ENCODE results near the gene RAC3. TPM values are rescaled to one million over a fixed set of nuclear protein-coding genes. Genes with fewer than 3 reads are reported as not detected.

Gene RAC3
- polyA plus RNA-seq, 1 donor (not counting 4 experiments of a cell fraction or from before 2014, with no cell fraction given), result 12.3 TPM

GRCh38 chr17:82045936-82046484, 14.5 kb downstream of the RAC3 start:
- no peaks in the 10 kb centered on the region for H3K27me3 ChIP-seq (ENCODE audit: control insufficient read depth, extremely low read depth, insufficient read depth, low read length)
- peaks cover 5 to 10% of the 10 kb centered on the region in 2 experiments for H3K36me3 ChIP-seq (ENCODE audit: control insufficient read depth in 2 of 2, extremely low read depth in 1 of 2, insufficient read depth in 2 of 2, low read length in 2 of 2)
- H3K27ac ChIP-seq (ENCODE audit: control insufficient read depth, insufficient read depth, low read length), result no peak overlapping the region
- TF ChIP-seq EZH2 (IDR thresholded peaks at IDR 0.05; ENCODE audit: low read length), result no peak
- TF ChIP-seq CTCF (optimal IDR thresholded peaks at IDR 0.05 in 1 of 3, IDR thresholded peaks at IDR 0.05 in 1 of 3, conservative IDR thresholded peaks at IDR 0.05 in 1 of 3; ENCODE audit: extremely low read depth in 1 of 3, insufficient read depth in 2 of 3, low read length in 3 of 3), result no peak
- H3K4me2 ChIP-seq (ENCODE audit: control insufficient read depth, extremely low read depth, insufficient read depth, low read depth, low read length), result no peak overlapping the region
- H3K9me1 ChIP-seq (ENCODE audit: control insufficient read depth, extremely low read depth, insufficient read depth, low read length), result no peaks in the 10 kb centered on the region
- DNase-seq (ENCODE audit: low read depth, low spot score), result no peak
- dilution Hi-C loops (cut with MboI; ENCODE audit: extremely low pct_ligation_motif_present, low sequenced_read_pairs), result no loop called here
- FAIRE-seq, result no peak
- peaks cover 6% of the 10 kb centered on the region for H3K79me2 ChIP-seq (ENCODE audit: control insufficient read depth, insufficient read depth, low read length)
- H3K4me3 ChIP-seq (ENCODE audit: control insufficient read depth in 2 of 3, extremely low read depth in 1 of 3, insufficient read depth in 2 of 3, low read depth in 1 of 3, low read length in 3 of 3), result no peak overlapping the region
- H3K9me3 ChIP-seq (ENCODE audit: control insufficient read depth, low read depth, low read length), result no peaks in the 10 kb centered on the region
- no peak overlapping the region for H2AFZ ChIP-seq (ENCODE audit: control insufficient read depth, low read length)
- H4K20me1 ChIP-seq (ENCODE audit: control insufficient read depth, extremely low read depth, insufficient read depth, low read length), result no peaks in the 10 kb centered on the region
- H3K9ac ChIP-seq (ENCODE audit: control insufficient read depth, extremely low read depth, insufficient read depth, low read length), result no peak overlapping the region
- peaks cover 5% of the 10 kb centered on the region for H3K4me1 ChIP-seq (ENCODE audit: control insufficient read depth, extremely low read depth, insufficient read depth, low read length)

- H4K20me1 ChIP-seq (ENCODE audit: control insufficient read depth, extremely low read depth, insufficient read depth, low read length), result no peaks in the 10 kb centered on the region
- dilution Hi-C loops (cut with MboI; ENCODE audit: extremely low pct_ligation_motif_present, low sequenced_read_pairs), result no loop called here
- FAIRE-seq (no peak), DNase-seq (ENCODE audit: low read depth, low spot score) (no peak)
- no peaks in the 10 kb centered on the region for H3K27me3 ChIP-seq (ENCODE audit: control insufficient read depth, extremely low read depth, insufficient read depth, low read length)
- H3K9me1 ChIP-seq (ENCODE audit: control insufficient read depth, extremely low read depth, insufficient read depth, low read length), result no peaks in the 10 kb centered on the region
- no peaks in the 10 kb centered on the region for H3K9me3 ChIP-seq (ENCODE audit: control insufficient read depth, low read depth, low read length)
- H2AFZ ChIP-seq (ENCODE audit: control insufficient read depth, low read length), result no peak overlapping the region
- no peak overlapping the region for H3K4me2 ChIP-seq (ENCODE audit: control insufficient read depth, extremely low read depth, insufficient read depth, low read depth, low read length)
- H3K4me1 ChIP-seq (ENCODE audit: control insufficient read depth, extremely low read depth, insufficient read depth, low read length), result peaks cover 5% of the 10 kb centered on the region
- H3K36me3 ChIP-seq (ENCODE audit: control insufficient read depth in 2 of 2, extremely low read depth in 1 of 2, insufficient read depth in 2 of 2, low read length in 2 of 2), result peaks cover 5 to 10% of the 10 kb centered on the region in 2 experiments
- no peak overlapping the region for H3K9ac ChIP-seq (ENCODE audit: control insufficient read depth, extremely low read depth, insufficient read depth, low read length)
- H3K4me3 ChIP-seq (ENCODE audit: control insufficient read depth in 2 of 3, extremely low read depth in 1 of 3, insufficient read depth in 2 of 3, low read depth in 1 of 3, low read length in 3 of 3), result no peak overlapping the region
- TF ChIP-seq EZH2 (IDR thresholded peaks at IDR 0.05; ENCODE audit: low read length), result no peak
- no peak for TF ChIP-seq CTCF (optimal IDR thresholded peaks at IDR 0.05 in 1 of 3, IDR thresholded peaks at IDR 0.05 in 1 of 3, conservative IDR thresholded peaks at IDR 0.05 in 1 of 3; ENCODE audit: extremely low read depth in 1 of 3, insufficient read depth in 2 of 3, low read length in 3 of 3)
- H3K27ac ChIP-seq (ENCODE audit: control insufficient read depth, insufficient read depth, low read length), result no peak overlapping the region
- H3K79me2 ChIP-seq (ENCODE audit: control insufficient read depth, insufficient read depth, low read length), result peaks cover 6% of the 10 kb centered on the region
Observed at GRCh38 chr17:82046903-82047302, 15.4 kb downstream of the RAC3 start.
